IMR-90 (cell line): ENCODE measurements around the gene TNNI3K. TPM values are rescaled to one million over a fixed set of nuclear protein-coding genes. Genes with fewer than 3 reads are reported as not detected.

Experiments
- ATAC-seq: fragments of 200-7000 bp; cut with Tn5 transposase; 2 replicates; pipeline ENCODE4 v1.9.1; 2020; ENCODE audit warnings: low read depth, mild to moderate bottlenecking, moderate library complexity
- BruUV-seq: library from RNA; stranded (reverse); fragments of 400-500 nt; replicated peaks from 2 replicates; lab custom pipeline; 2021; lab: Mats Ljungman, UMichigan
- CTCF ChIA-PET: fragments of 300-600 bp; formaldehyde crosslinking; extraction: SDS; loops from one replicate; lab custom pipeline; 2021; ENCODE audit warnings: antibody characterized with exemption; lab: Yijun Ruan, JAX
- POLR2A ChIA-PET: fragments of 300-600 bp; sonication (Branson Sonifier 250); formaldehyde crosslinking; loops from one replicate; lab custom pipeline; 2022; ENCODE audit warnings: antibody characterized with exemption; ENCODE audit not compliant: unreplicated experiment; lab: Charles Lee
- DNase-seq: peaks from one replicate; pipeline ENCODE4 v3.0.0; 2013
- H2AFZ ChIP-seq: replicated peaks from 2 replicates; pipeline ENCODE3; 2013; ENCODE audit warnings: low read length, mild to moderate bottlenecking; ENCODE audit not compliant: poor library complexity
- H2AK5ac ChIP-seq: 2 replicates; pipeline ENCODE4 v1.6.1; 2013; ENCODE audit warnings: low read depth, low read length, inconsistent platforms
- H2AK9ac ChIP-seq: replicated peaks from 2 replicates; pipeline ENCODE3; 2013; ENCODE audit warnings: mild to moderate bottlenecking, low read depth, low read length, moderate library complexity; ENCODE audit not compliant: poor library complexity
- H2BK120ac ChIP-seq: 2 replicates; pipeline ENCODE4 v1.6.1; 2013; ENCODE audit warnings: low read depth, low read length, inconsistent platforms
- H2BK15ac ChIP-seq: 3 replicates; pipeline ENCODE4 v1.6.1; 2013; ENCODE audit warnings: low read depth, low read length, inconsistent platforms
- H2BK20ac ChIP-seq: 2 replicates; pipeline ENCODE4 v1.6.1; 2013; ENCODE audit warnings: low read depth, mild to moderate bottlenecking, inconsistent platforms, low read length, moderate library complexity
- H2BK5ac ChIP-seq: 2 replicates; pipeline ENCODE4 v1.6.1; 2013; ENCODE audit warnings: mild to moderate bottlenecking, low read depth, low read length, inconsistent platforms; ENCODE audit not compliant: poor library complexity, severe bottlenecking
- H3K14ac ChIP-seq: replicated peaks from 2 replicates; pipeline ENCODE4 v1.6.1; 2013; ENCODE audit warnings: low read depth, low read length, inconsistent platforms
- H3K18ac ChIP-seq: 2 replicates; pipeline ENCODE4 v1.6.1; 2013; ENCODE audit warnings: low read depth, low read length, control low read depth
- H3K23ac ChIP-seq: 2 replicates; pipeline ENCODE4 v1.6.1; 2013; ENCODE audit warnings: low read depth, low read length, inconsistent platforms
- H3K27ac ChIP-seq: 2 replicates; pipeline ENCODE4 v1.5.1; 2013; ENCODE audit warnings: mild to moderate bottlenecking, control low read depth, low read length; ENCODE audit not compliant: insufficient read depth
- H3K27me3 ChIP-seq: 2 replicates; pipeline ENCODE4 v1.6.1; 2013; ENCODE audit warnings: low read length; ENCODE audit not compliant: control insufficient read depth, insufficient read depth
- H3K36me3 ChIP-seq: 2 replicates; pipeline ENCODE4 v1.6.1; 2013; ENCODE audit warnings: low read length, mixed read lengths; ENCODE audit not compliant: control insufficient read depth, insufficient read depth
- H3K4ac ChIP-seq: 2 replicates; pipeline ENCODE4 v1.6.1; 2013; ENCODE audit warnings: low read depth, low read length, inconsistent platforms
- H3K4me1 ChIP-seq: 2 replicates; pipeline ENCODE4 v1.6.1; 2013; ENCODE audit warnings: low read length, mixed read lengths; ENCODE audit not compliant: control insufficient read depth, insufficient read depth
- H3K4me2 ChIP-seq: 2 replicates; pipeline ENCODE4 v1.6.1; 2013; ENCODE audit warnings: low read depth, mild to moderate bottlenecking, control low read depth, low read length, moderate library complexity
- H3K4me3 ChIP-seq: 2 replicates; pipeline ENCODE4 v1.5.1; 2013; ENCODE audit warnings: low read depth, mild to moderate bottlenecking, control low read depth, low read length, moderate library complexity; ENCODE audit not compliant: insufficient read depth
- H3K56ac ChIP-seq: 2 replicates; pipeline ENCODE4 v1.6.1; 2013; ENCODE audit warnings: low read length, inconsistent platforms; ENCODE audit not compliant: insufficient read depth; ENCODE audit errors: extremely low read depth
- H3K79me1 ChIP-seq, 2 experiments: 2 replicates each; pipeline ENCODE4 v1.6.1; 2013; ENCODE audit warnings: low read length in 2 of 2, inconsistent platforms in 1 of 2, low read depth in 1 of 2
- H3K9ac ChIP-seq: 2 replicates; pipeline ENCODE4 v1.6.1; 2013; ENCODE audit warnings: low read depth, low read length, control low read depth
- H3K9me1 ChIP-seq: 2 replicates; pipeline ENCODE4 v1.6.1; 2013; ENCODE audit warnings: low read length, inconsistent platforms; ENCODE audit not compliant: insufficient read depth
- H3K9me3 ChIP-seq: 2 replicates; pipeline ENCODE4 v1.6.1; 2013; ENCODE audit warnings: low read length; ENCODE audit not compliant: control insufficient read depth, insufficient read depth
- H4K20me1 ChIP-seq: 2 replicates; pipeline ENCODE4 v1.6.1; 2013; ENCODE audit warnings: low read length, inconsistent platforms; ENCODE audit not compliant: insufficient read depth
- H4K5ac ChIP-seq: 2 replicates; pipeline ENCODE4 v1.6.1; 2013; ENCODE audit warnings: mild to moderate bottlenecking, low read depth, low read length, control low read depth
- H4K8ac ChIP-seq, 2 experiments: 2 replicates each; pipeline ENCODE4 v1.6.1; 2013; ENCODE audit warnings: low read depth in 2 of 2, low read length in 2 of 2, control low read depth in 1 of 2, inconsistent platforms in 1 of 2
- H4K91ac ChIP-seq: 2 replicates; pipeline ENCODE4 v1.6.1; 2013; ENCODE audit warnings: low read depth, low read length, inconsistent platforms; ENCODE audit not compliant: insufficient read depth
- POLR2A ChIP-seq: IDR thresholded peaks from 2 replicates; pipeline ENCODE4 v1.6.1; 2012; ENCODE audit warnings: mild to moderate bottlenecking, low read depth, low read length
- WGBS, 2 experiments: methylation state at CpG; one replicate each; pipeline versions ENCODE4 v1.1.5 to v1.1.7; 2013; ENCODE audit warnings: missing lambda C conversion rate in 2 of 2; ENCODE audit not compliant: insufficient read length in 1 of 2; ENCODE audit errors: extremely low coverage in 2 of 2; 5-methylcytosine and 5-hydroxymethylcytosine counted together
- dilution Hi-C: fragments of 300-500 bp; cut with HindIII; formaldehyde crosslinking; loops from one replicate; pipeline ENCODE4 v1.14.3; 2018; ENCODE audit warnings: low sequenced_read_pairs; ENCODE audit not compliant: unreplicated experiment
- in situ Hi-C: fragments of 300-500 bp; cut with MboI; formaldehyde crosslinking; loops from 3 replicates; pipeline ENCODE4 v1.14.3; 2019; ENCODE audit warnings: low sequenced_read_pairs, inconsistent platforms, mixed read lengths
- intact Hi-C: fragments of 100-400 bp; cut with micrococcal nuclease; formaldehyde crosslinking; loops from 2 replicates; pipeline ENCODE4 v1.10.0; 2022
- polyA plus RNA-seq, 3 experiments: library from polyadenylated mRNA; depleted of rRNA; stranded (reverse); fragments of >200 nt; gene quantifications; 2 replicates each; pipeline ENCODE4 v1.2.3, GENCODE V29; 2012; ENCODE audit warnings: low replicate concordance in 1 of 3
- total RNA-seq: library from RNA; depleted of rRNA; stranded (reverse); fragments of >200 nt; gene quantifications from 2 replicates; pipeline ENCODE4 v1.2.3, GENCODE V29; 2012

TNNI3K gene
- total and polyA plus RNA-seq, 2 of the 4 experiments (the other 2 are of a cell fraction) = 0.90 to 1.3 TPM

- BruUV-seq = no TSS peak
- intact Hi-C loops (no loop called here), dilution Hi-C loops (no loop called here), in situ Hi-C loops (no loop called here)
- Histone ChIP-seq H4K20me1 (no peaks in the 10 kb centered on the region), H2AK9ac (no peak overlapping the region), H4K91ac (no peak overlapping the region), H3K9me3 (no peaks in the 10 kb centered on the region; the same call in 1 of the 2 replicates), H3K4me2 (no peak overlapping the region), H3K36me3 (no peaks in the 10 kb centered on the region), H3K9me1 (no peaks in the 10 kb centered on the region), H2BK120ac (no peak overlapping the region), H3K79me1 (no peaks in the 10 kb centered on the region), H3K56ac (no peak overlapping the region), H3K18ac (no peak overlapping the region), H3K23ac (no peak overlapping the region), H4K5ac (no peak overlapping the region), H3K4ac (no peak overlapping the region), H3K27me3 (no peaks in the 10 kb centered on the region), H4K8ac (no peak overlapping the region), H3K4me1 (no peaks in the 10 kb centered on the region), H3K4me3 (no peak overlapping the region), H3K9ac (no peak overlapping the region), H2BK5ac (no peak overlapping the region), H2BK20ac (no peak overlapping the region), H3K27ac (no peak overlapping the region), H3K14ac (no peak overlapping the region), H2AK5ac (no peak overlapping the region), H2BK15ac (no peak overlapping the region), H2AFZ (no peak overlapping the region)
- POLR2A ChIA-PET = no interaction called here
- DNase-seq = no peak
- WGBS, 2 experiments = no CpG with 5 or more reads among the region's 2 CpGs
- CTCF ChIA-PET = no interaction called here
- TF ChIP-seq POLR2A = no peak
- ATAC-seq = no peak
Observed at GRCh38 chr1:74453277-74453676, 218.1 kb downstream of the TNNI3K start.
